Large intestine (tissue), 3 donors: ENCODE results near the gene TCF4. TPM values are rescaled to one million over a fixed set of nuclear protein-coding genes. Genes with fewer than 3 reads are reported as not detected.

ENCODE experiments used
- DNase-seq, 2 donors: peaks; one replicate each; pipeline versions ENCODE4 v3.0.0 to v3.0.0-alpha.2; 2013
- H3K27ac ChIP-seq: one replicate; pipeline ENCODE4 v1.5.1; 2013; ENCODE audit warnings: low read length
- H3K27me3 ChIP-seq: 2 replicates; pipeline ENCODE4 v1.6.1; 2013; ENCODE audit warnings: low read length; ENCODE audit not compliant: control insufficient read depth, insufficient read depth
- H3K36me3 ChIP-seq: 2 replicates; pipeline ENCODE4 v1.6.1; 2013; ENCODE audit warnings: low read length; ENCODE audit not compliant: control insufficient read depth, insufficient read depth
- H3K4me1 ChIP-seq: one replicate; pipeline ENCODE4 v1.6.1; 2013; ENCODE audit warnings: low read length; ENCODE audit not compliant: control insufficient read depth, insufficient read depth
- H3K4me3 ChIP-seq: one replicate; pipeline ENCODE4 v1.5.1; 2013; ENCODE audit warnings: low read length
- H3K9me3 ChIP-seq: one replicate; pipeline ENCODE4 v1.6.1; 2013; ENCODE audit warnings: mild to moderate bottlenecking, low read depth, low read length, moderate library complexity; ENCODE audit not compliant: control insufficient read depth
- WGBS: methylation state at CpG from one replicate; pipeline ENCODE4 v1.1.5; 2013; ENCODE audit warnings: low lambda C conversion rate; ENCODE audit not compliant: insufficient coverage; 5-methylcytosine and 5-hydroxymethylcytosine counted together
- polyA plus RNA-seq: library from polyadenylated mRNA; unstranded; fragments of 120-200 nt; gene quantifications from one replicate; pipeline ENCODE4 v1.2.1, GENCODE V29; 2013

Gene TCF4
- polyA plus RNA-seq, 1 donor: 42.5 TPM

DNA sequence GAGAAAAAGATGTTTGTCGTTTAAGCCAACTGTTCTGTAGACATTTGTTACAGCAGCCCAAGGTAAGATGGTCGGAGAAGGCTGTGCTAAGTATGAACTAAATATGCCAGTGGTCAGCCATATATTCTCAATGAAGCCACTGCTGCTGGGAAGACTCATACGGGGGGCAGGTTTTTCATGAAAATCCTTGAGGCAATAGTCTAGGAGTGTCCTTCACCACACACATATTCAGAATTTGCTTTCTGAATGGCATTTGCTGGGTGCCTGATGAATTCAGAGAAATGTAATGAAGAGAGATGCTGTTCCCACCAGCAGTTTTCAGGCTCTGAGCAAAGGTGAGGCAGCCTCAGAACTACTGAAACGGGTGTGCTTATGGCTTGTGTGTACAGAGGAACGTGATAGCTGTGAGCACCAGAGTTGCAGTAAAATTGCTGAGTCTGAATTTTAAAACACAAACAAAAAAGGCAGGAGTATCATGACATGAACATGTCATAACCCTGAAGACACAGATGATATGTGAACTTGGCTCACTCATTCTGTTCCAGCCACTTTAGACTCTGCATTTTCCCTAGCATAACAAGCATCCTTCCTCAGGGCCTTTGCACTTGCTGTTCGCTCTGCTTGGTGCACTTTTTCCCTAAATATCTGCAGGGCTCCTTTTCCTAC is 21.3 kb upstream of the TCF4 start:
- DNase-seq: no peak
- H3K4me1 ChIP-seq: no peaks in the 10 kb centered on the region
- H3K27me3 ChIP-seq: no peaks in the 10 kb centered on the region
- no peaks in the 10 kb centered on the region for H3K36me3 ChIP-seq
- no peak overlapping the region for H3K27ac ChIP-seq
- H3K9me3 ChIP-seq: no peaks in the 10 kb centered on the region
- WGBS: 100% methylated on average over 1 of the region's 6 CpGs
- no peak overlapping the region for H3K4me3 ChIP-seq

DNA sequence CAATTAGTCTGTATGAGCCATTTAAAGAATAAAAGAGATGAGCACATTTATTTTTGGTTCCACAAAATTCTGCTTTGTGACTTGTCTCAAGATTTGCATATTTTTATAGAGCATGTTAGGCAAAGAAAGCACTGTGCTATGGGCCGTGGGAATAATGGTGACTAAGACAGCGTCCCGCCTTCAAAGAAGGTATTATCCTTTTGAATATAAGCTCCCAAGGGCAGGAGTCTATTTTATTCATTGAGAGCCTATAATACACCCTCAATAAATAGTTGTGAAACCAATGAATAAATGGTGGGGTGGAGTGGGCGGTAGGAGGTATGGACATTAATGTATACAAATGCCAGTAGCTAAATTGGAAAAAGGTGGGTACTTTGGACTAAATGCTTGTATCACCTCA is 20.5 kb upstream of the TCF4 start:
- WGBS: 100% methylated on average over 1 of the region's 4 CpGs
- DNase-seq: no peak
- Histone ChIP-seq H3K36me3 (no peaks in the 10 kb centered on the region), H3K9me3 (no peaks in the 10 kb centered on the region), H3K4me1 (no peaks in the 10 kb centered on the region), H3K27ac (no peak overlapping the region), H3K4me3 (no peak overlapping the region), H3K27me3 (no peaks in the 10 kb centered on the region)

DNA sequence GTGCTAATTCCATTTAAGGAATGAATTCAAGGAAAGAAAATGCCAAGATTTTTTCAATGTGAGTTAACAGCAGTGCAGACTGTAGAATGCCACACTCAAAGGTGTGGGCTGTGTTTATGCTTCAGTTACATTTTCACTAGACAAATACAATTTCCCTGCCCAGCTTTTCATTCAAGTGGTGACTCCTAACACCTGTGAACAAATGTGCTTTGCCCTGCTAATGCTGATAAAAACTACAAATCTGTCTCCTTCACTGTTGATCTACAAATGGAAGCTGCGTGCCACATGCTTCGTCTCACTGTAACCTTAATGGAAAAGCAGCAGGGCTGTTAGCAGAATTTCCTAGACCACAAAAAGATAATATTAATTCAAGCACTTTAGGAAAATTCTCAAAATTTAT is 19.8 kb upstream of the TCF4 start:
- H3K36me3 ChIP-seq: no peaks in the 10 kb centered on the region
- H3K4me1 ChIP-seq: no peaks in the 10 kb centered on the region
- no peak overlapping the region for H3K4me3 ChIP-seq
- no peak overlapping the region for H3K27ac ChIP-seq
- H3K27me3 ChIP-seq: no peaks in the 10 kb centered on the region
- DNase-seq: no peak
- 56% methylated on average over 2 of the region's 2 CpGs for WGBS
- no peaks in the 10 kb centered on the region for H3K9me3 ChIP-seq

GRCh38 chr18:55605733-55606338 is 17.8 kb upstream of the TCF4 start:
- no peaks in the 10 kb centered on the region for H3K9me3 ChIP-seq
- no peak overlapping the region for H3K4me3 ChIP-seq
- H3K36me3 ChIP-seq: no peaks in the 10 kb centered on the region
- no CpG with 5 or more reads among the region's 7 CpGs for whole genome bisulfite sequencing
- no peaks in the 10 kb centered on the region for H3K27me3 ChIP-seq
- H3K27ac ChIP-seq: no peak overlapping the region
- no peak for DNase-seq
- no peaks in the 10 kb centered on the region for H3K4me1 ChIP-seq

- no peaks in the 10 kb centered on the region for H3K4me1 ChIP-seq
- 100% methylated on average over 1 of the region's 5 CpGs for WGBS
- H3K27me3 ChIP-seq: no peaks in the 10 kb centered on the region
- no peak overlapping the region for H3K27ac ChIP-seq
- H3K4me3 ChIP-seq: no peak overlapping the region
- no peak for DNase-seq
- no peaks in the 10 kb centered on the region for H3K36me3 ChIP-seq
- no peaks in the 10 kb centered on the region for H3K9me3 ChIP-seq
Observed at GRCh38 chr18:55603775-55604174, 15.8 kb upstream of the TCF4 start.

DNA sequence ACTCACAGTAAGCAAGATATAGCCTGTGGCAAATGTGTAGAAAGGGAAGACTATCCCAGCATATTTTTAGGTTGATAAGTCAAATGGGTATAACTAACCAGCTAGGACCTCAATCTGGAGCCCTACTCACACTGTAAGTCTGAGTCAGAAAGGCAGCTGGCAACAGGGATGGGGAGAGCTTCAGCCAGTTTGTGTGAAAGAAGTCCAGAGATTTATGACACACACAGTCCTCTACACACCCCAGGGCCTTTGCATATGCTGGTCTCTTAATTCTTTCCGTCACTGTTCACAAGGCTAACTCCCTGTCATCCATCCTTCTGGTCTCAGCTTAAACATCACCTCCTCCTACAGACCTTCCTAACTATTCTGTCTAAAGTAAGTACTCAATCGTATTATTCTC is 5.9 kb upstream of the TCF4 start:
- no CpG with 5 or more reads among the region's 2 CpGs for WGBS
- no peak overlapping the region for H3K4me3 ChIP-seq
- DNase-seq: no peak
- peaks cover 3% of the 10 kb centered on the region for H3K27me3 ChIP-seq
- no peaks in the 10 kb centered on the region for H3K36me3 ChIP-seq
- no peak overlapping the region for H3K27ac ChIP-seq
- no peaks in the 10 kb centered on the region for H3K9me3 ChIP-seq
- no peaks in the 10 kb centered on the region for H3K4me1 ChIP-seq

GRCh38 chr18:55592572-55592971 is 4.6 kb upstream of the TCF4 start:
- no peaks in the 10 kb centered on the region for H3K4me1 ChIP-seq
- peaks cover 8% of the 10 kb centered on the region for H3K27me3 ChIP-seq
- DNase-seq: no peak
- H3K36me3 ChIP-seq: no peaks in the 10 kb centered on the region
- H3K27ac ChIP-seq: no peak overlapping the region
- no peaks in the 10 kb centered on the region for H3K9me3 ChIP-seq
- no CpG with 5 or more reads among the region's 4 CpGs for WGBS
- H3K4me3 ChIP-seq: no peak overlapping the region

DNA sequence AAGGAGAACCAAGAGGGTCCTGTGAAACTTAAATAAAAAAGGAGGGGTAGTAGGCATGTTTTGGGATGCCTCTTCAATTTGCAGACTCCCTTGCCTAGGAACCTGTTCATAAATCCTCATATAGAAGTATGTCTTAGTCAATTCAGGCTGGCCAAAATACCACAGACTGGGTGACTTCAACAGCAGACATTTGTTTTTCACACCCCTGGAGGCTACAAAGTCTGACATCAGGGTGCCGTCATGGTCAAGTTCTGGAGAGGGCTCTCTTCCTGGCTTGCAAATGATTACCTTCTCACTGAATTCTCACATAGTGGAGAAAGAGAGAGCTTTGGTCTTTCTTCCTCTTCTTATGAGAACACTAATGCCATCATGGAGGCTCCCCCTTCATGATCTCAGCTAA is 4.1 kb upstream of the TCF4 start:
- no peaks in the 10 kb centered on the region for H3K4me1 ChIP-seq
- H3K9me3 ChIP-seq: no peaks in the 10 kb centered on the region
- no CpG with 5 or more reads among the region's 1 CpG for WGBS
- no peak overlapping the region for H3K4me3 ChIP-seq
- H3K27ac ChIP-seq: no peak overlapping the region
- no peak for DNase-seq
- no peaks in the 10 kb centered on the region for H3K36me3 ChIP-seq
- peaks cover 8% of the 10 kb centered on the region for H3K27me3 ChIP-seq

GRCh38 chr18:55589625-55590291 is 1.8 kb upstream of the TCF4 start:
- H3K4me3 ChIP-seq: peak overlapping the region; percentile 71
- peak; percentile 94 to 96 for DNase-seq
- no CpG with 5 or more reads among the region's 37 CpGs for WGBS
- no peaks in the 10 kb centered on the region for H3K9me3 ChIP-seq
- H3K27ac ChIP-seq: peak overlapping the region; percentile 68
- no peaks in the 10 kb centered on the region for H3K36me3 ChIP-seq
- H3K4me1 ChIP-seq: no peaks in the 10 kb centered on the region
- H3K27me3 ChIP-seq: peaks cover 13% of the 10 kb centered on the region

- Histone ChIP-seq H3K9me3 (no peaks in the 10 kb centered on the region), H3K4me3 (peak overlapping the region; percentile 71), H3K36me3 (no peaks in the 10 kb centered on the region), H3K27me3 (peaks cover 13% of the 10 kb centered on the region), H3K4me1 (no peaks in the 10 kb centered on the region), H3K27ac (peak overlapping the region; percentile 68)
- 10% methylated on average over 3 of the region's 12 CpGs for WGBS
- DNase-seq: no peak
Observed at GRCh38 chr18:55588870-55589595, 1.0 kb upstream of the TCF4 start.
